H1 (cell line): ENCODE results near the gene FAM219A.

Experiments
- BACH1 ChIP-seq: IDR thresholded peaks from 2 replicates; pipeline ENCODE4 v1.6.1; 2012; ENCODE audit warnings: low read length, improper control_type of control experiment
- EP300 ChIP-seq, 2 experiments: IDR thresholded peaks; 1 replicate in 1 of 2; 2 replicates in 1 of 2; pipeline ENCODE4 v1.6.1; 2011 to 2012; ENCODE audit warnings: low read depth in 2 of 2, low read length in 2 of 2, mild to moderate bottlenecking in 2 of 2, borderline replicate concordance in 1 of 2, inconsistent platforms in 1 of 2, moderate library complexity in 1 of 2
- POLR2A ChIP-seq, 2 experiments: IDR thresholded peaks; 1 replicate in 1 of 2; 2 replicates in 1 of 2; pipeline ENCODE4 v1.6.1; 2011; ENCODE audit warnings: low read depth in 2 of 2, low read length in 2 of 2, mild to moderate bottlenecking in 2 of 2; ENCODE audit errors: control extremely low read depth in 1 of 2
- RAD21 ChIP-seq, 2 experiments: IDR thresholded peaks in 1 of 2; conservative IDR thresholded peaks in 1 of 2; 2 replicates each; pipeline ENCODE4 v1.6.1; 2011; ENCODE audit warnings: low read depth in 2 of 2, low read length in 2 of 2, improper control_type of control experiment in 1 of 2, inconsistent platforms in 1 of 2, mild to moderate bottlenecking in 1 of 2, moderate library complexity in 1 of 2
- TAF1 ChIP-seq: IDR thresholded peaks from 2 replicates; pipeline ENCODE4 v1.6.1; 2011; ENCODE audit warnings: mild to moderate bottlenecking, low read depth, low read length
- TCF12 ChIP-seq: IDR thresholded peaks from 2 replicates; pipeline ENCODE4 v1.6.1; 2011; ENCODE audit warnings: low read depth, mild to moderate bottlenecking, low read length
- TEAD4 ChIP-seq: IDR thresholded peaks from 2 replicates; pipeline ENCODE4 v1.6.1; 2012; ENCODE audit warnings: low read depth, low read length, inconsistent platforms, mixed read lengths
- YY1 ChIP-seq: IDR thresholded peaks from 2 replicates; pipeline ENCODE4 v1.6.1; 2011; ENCODE audit warnings: low read depth, mild to moderate bottlenecking, low read length
- TF ChIP-seq, protein P1 (sequence below), 3 experiments: IDR thresholded peaks; 1 replicate in 2 of 3; 2 replicates in 1 of 3; pipeline versions ENCODE4 v1.5.1 to v1.6.1; 2011; ENCODE audit warnings: low read length in 3 of 3, mild to moderate bottlenecking in 3 of 3, inconsistent platforms in 2 of 3, low read depth in 1 of 3, moderate library complexity in 1 of 3; ENCODE audit not compliant: insufficient read depth in 1 of 3; ENCODE audit errors: control extremely low read depth in 1 of 3
- TF ChIP-seq, protein P2 (sequence below): IDR thresholded peaks from 2 replicates; pipeline ENCODE4 v1.6.1; 2012; ENCODE audit warnings: inconsistent platforms

DNA sequence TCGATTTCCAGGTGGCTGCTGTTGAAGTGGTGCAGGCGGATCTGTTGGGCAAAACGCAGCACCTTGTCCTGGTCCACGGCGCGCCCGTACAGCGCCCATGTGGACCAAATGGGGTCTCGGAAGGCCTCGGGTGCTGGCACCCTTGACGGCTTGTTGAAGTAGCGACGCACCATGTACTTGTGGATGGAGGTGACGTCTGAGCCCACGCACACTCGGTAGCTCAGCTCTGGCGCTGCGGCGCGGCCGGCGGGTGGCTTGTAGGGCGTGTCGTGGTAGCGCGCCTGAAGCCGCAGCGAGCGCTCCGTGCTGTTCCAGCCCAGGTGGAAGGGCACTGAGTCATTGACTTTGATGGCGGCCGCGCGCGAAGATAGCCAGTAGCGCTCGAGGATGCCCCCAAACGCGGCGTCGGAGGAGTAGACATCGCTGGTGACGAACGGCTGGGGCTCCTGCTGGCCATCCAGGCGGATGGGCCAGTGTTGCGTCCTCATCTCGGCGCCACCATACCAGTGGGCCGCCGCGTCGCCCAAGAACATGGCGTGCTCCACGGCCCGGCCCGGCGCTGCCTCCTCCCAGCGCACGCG lies 86.4 kb downstream of the FAM219A start:
- TF ChIP-seq, protein P1, sequence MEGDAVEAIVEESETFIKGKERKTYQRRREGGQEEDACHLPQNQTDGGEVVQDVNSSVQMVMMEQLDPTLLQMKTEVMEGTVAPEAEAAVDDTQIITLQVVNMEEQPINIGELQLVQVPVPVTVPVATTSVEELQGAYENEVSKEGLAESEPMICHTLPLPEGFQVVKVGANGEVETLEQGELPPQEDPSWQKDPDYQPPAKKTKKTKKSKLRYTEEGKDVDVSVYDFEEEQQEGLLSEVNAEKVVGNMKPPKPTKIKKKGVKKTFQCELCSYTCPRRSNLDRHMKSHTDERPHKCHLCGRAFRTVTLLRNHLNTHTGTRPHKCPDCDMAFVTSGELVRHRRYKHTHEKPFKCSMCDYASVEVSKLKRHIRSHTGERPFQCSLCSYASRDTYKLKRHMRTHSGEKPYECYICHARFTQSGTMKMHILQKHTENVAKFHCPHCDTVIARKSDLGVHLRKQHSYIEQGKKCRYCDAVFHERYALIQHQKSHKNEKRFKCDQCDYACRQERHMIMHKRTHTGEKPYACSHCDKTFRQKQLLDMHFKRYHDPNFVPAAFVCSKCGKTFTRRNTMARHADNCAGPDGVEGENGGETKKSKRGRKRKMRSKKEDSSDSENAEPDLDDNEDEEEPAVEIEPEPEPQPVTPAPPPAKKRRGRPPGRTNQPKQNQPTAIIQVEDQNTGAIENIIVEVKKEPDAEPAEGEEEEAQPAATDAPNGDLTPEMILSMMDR (IDR thresholded peaks at IDR 0.05; ENCODE audit: control extremely low read depth in 1 of 3, insufficient read depth in 1 of 3, low read depth in 1 of 3, low read length in 3 of 3), result no peak
- TF ChIP-seq BACH1, result no peak
- no peak for TF ChIP-seq YY1
- TF ChIP-seq, protein P2, sequence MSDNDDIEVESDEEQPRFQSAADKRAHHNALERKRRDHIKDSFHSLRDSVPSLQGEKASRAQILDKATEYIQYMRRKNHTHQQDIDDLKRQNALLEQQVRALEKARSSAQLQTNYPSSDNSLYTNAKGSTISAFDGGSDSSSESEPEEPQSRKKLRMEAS, result no peak
- no peak for TF ChIP-seq POLR2A (IDR thresholded peaks at IDR 0.05; ENCODE audit: control extremely low read depth in 1 of 2, low read depth in 2 of 2, low read length in 2 of 2)
- TF ChIP-seq TCF12, result no peak
- TF ChIP-seq RAD21 (IDR thresholded peaks at IDR 0.05 in 1 of 2, conservative IDR thresholded peaks at IDR 0.05 in 1 of 2; ENCODE audit: low read depth in 2 of 2, low read length in 2 of 2), result no peak
- TF ChIP-seq TEAD4, result no peak
- no peak for TF ChIP-seq EP300 (IDR thresholded peaks at IDR 0.05; ENCODE audit: borderline replicate concordance in 1 of 2, low read depth in 2 of 2, low read length in 2 of 2)
- no peak for TF ChIP-seq TAF1
